Mesendoderm (in vitro differentiated cells): ENCODE data around the gene RNF11.

Experiments
- DNase-seq: peaks from one replicate; pipeline ENCODE4 v3.0.0; 2013
- H2AK5ac ChIP-seq: 2 replicates; pipeline ENCODE4 v1.6.1; 2013; ENCODE audit warnings: low read length, inconsistent platforms
- H2BK120ac ChIP-seq: 2 replicates; pipeline ENCODE4 v1.6.1; 2013; ENCODE audit warnings: low read depth, mild to moderate bottlenecking, low read length, moderate library complexity, mixed read lengths
- H2BK15ac ChIP-seq: replicated peaks from 2 replicates; pipeline ENCODE4 v1.6.1; 2013; ENCODE audit warnings: low read depth, mild to moderate bottlenecking, moderate library complexity
- H2BK5ac ChIP-seq: 2 replicates; pipeline ENCODE4 v1.6.1; 2013; ENCODE audit warnings: low read length, inconsistent platforms
- H3K18ac ChIP-seq: 2 replicates; pipeline ENCODE4 v1.6.1; 2013; ENCODE audit warnings: mild to moderate bottlenecking, low read length, mixed read lengths
- H3K23ac ChIP-seq: one replicate; pipeline ENCODE4 v1.6.1; 2013; ENCODE audit warnings: low read length
- H3K27ac ChIP-seq: 2 replicates; pipeline ENCODE4 v1.5.1; 2013; ENCODE audit warnings: low read depth, mild to moderate bottlenecking, inconsistent platforms, low read length, moderate library complexity
- H3K27me3 ChIP-seq: 2 replicates; pipeline ENCODE4 v1.6.1; 2013; ENCODE audit warnings: low read length, control low read depth, mild to moderate bottlenecking, inconsistent platforms; ENCODE audit not compliant: insufficient read depth, poor library complexity
- H3K36me3 ChIP-seq: 2 replicates; pipeline ENCODE4 v1.6.1; 2013; ENCODE audit warnings: low read length, inconsistent platforms; ENCODE audit not compliant: control insufficient read depth, insufficient read depth
- H3K4ac ChIP-seq: one replicate; pipeline ENCODE4 v1.6.1; 2013; ENCODE audit warnings: low read depth, mild to moderate bottlenecking, low read length, moderate library complexity
- H3K4me1 ChIP-seq: 2 replicates; pipeline ENCODE4 v1.6.1; 2013; ENCODE audit warnings: low read depth, low read length, inconsistent platforms; ENCODE audit not compliant: control insufficient read depth
- H3K4me2 ChIP-seq: 2 replicates; pipeline ENCODE4 v1.6.1; 2013; ENCODE audit warnings: low read length
- H3K4me3 ChIP-seq: 2 replicates; pipeline ENCODE4 v1.5.1; 2013; ENCODE audit warnings: mild to moderate bottlenecking, low read length
- H3K56ac ChIP-seq: one replicate; pipeline ENCODE4 v1.6.1; 2013; ENCODE audit warnings: low read length
- H3K79me1 ChIP-seq: 2 replicates; pipeline ENCODE4 v1.6.1; 2013; ENCODE audit warnings: low read length, inconsistent platforms
- H3K79me2 ChIP-seq: 2 replicates; pipeline ENCODE4 v1.6.1; 2013; ENCODE audit warnings: mild to moderate bottlenecking, low read length; ENCODE audit not compliant: control insufficient read depth, insufficient read depth
- H3K9ac ChIP-seq: 2 replicates; pipeline ENCODE4 v1.6.1; 2013; ENCODE audit warnings: low read length, inconsistent platforms
- H4K5ac ChIP-seq: one replicate; pipeline ENCODE4 v1.6.1; 2013; ENCODE audit warnings: low read length
- H4K8ac ChIP-seq: one replicate; pipeline ENCODE4 v1.6.1; 2013; ENCODE audit warnings: low read depth, mild to moderate bottlenecking, control low read depth, low read length, moderate library complexity
- WGBS: extraction: QIAGEN DNeasy Blood & Tissue Kit; methylation state at CpG from one replicate; pipeline ENCODE4 v1.1.7; 2013; ENCODE audit warnings: low lambda C conversion rate, missing lambda C conversion rate; ENCODE audit not compliant: insufficient coverage; ENCODE audit errors: extremely low coverage; 5-methylcytosine and 5-hydroxymethylcytosine counted together

Gene RNF11

GRCh38 chr1:51276286-51276685, 40.2 kb downstream of the RNF11 start:
- Histone ChIP-seq H3K4me2 (no peak overlapping the region), H3K56ac (no peak overlapping the region), H2BK5ac (no peak overlapping the region), H3K27ac (no peak overlapping the region), H4K5ac (no peak overlapping the region), H2AK5ac (no peak overlapping the region), H3K18ac (no peak overlapping the region), H3K9ac (no peak overlapping the region), H4K8ac (no peak overlapping the region), H3K79me2 (no peaks in the 10 kb centered on the region), H3K23ac (no peak overlapping the region), H2BK120ac (no peak overlapping the region), H3K27me3 (no peaks in the 10 kb centered on the region), H3K36me3 (no peaks in the 10 kb centered on the region), H3K4me1 (no peaks in the 10 kb centered on the region), H3K4ac (no peak overlapping the region), H3K4me3 (no peak overlapping the region), H3K79me1 (no peaks in the 10 kb centered on the region), H2BK15ac (no peak overlapping the region)
- DNase-seq, result no peak
- no CpG with 5 or more reads among the region's 7 CpGs for WGBS

DNA sequence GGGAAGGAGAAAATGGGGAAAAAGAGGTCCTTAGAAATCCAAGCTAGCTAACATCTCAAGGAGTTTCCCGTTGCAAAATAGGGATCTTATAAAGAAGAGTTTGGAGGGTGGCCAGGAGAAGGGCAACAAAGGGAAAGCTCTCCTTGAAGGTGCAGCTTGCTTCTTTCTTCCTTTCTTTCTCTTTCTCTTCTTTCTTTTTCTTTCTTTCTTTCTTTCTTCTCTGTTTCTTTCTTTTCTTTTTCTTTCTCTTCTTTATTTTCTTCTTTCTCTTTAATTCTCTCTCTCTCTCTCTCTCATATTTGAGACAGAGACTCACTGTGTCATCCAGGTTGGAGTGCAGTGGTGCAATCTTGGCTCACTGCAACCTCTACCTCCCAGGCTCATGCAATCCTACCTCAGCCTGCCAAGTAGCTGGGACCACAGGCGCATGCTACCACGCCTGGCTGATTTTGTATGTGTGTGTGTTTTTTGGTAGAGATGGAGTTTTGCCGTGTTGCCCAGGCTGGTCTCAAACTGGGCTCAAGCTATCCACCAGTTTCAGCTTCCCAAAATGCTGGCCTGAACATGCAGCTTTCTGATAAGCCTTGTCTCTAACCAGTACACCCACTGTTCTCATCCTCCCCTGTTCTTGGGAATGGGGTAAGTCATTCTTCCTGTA, 44.4 kb downstream of the RNF11 start:
- no peak overlapping the region for H4K5ac ChIP-seq
- H4K8ac ChIP-seq, result no peak overlapping the region
- H2BK5ac ChIP-seq, result no peak overlapping the region
- H3K27ac ChIP-seq, result no peak overlapping the region
- no peak overlapping the region for H3K4me3 ChIP-seq
- whole genome bisulfite sequencing, result no CpG with 5 or more reads among the region's 4 CpGs
- H3K4me1 ChIP-seq, result no peaks in the 10 kb centered on the region
- H3K79me1 ChIP-seq, result no peaks in the 10 kb centered on the region
- no peak for DNase-seq
- no peak overlapping the region for H2BK15ac ChIP-seq
- no peak overlapping the region for H3K18ac ChIP-seq
- no peak overlapping the region for H2AK5ac ChIP-seq
- no peak overlapping the region for H3K4me2 ChIP-seq
- H3K27me3 ChIP-seq, result no peaks in the 10 kb centered on the region
- no peaks in the 10 kb centered on the region for H3K79me2 ChIP-seq
- H3K36me3 ChIP-seq, result no peaks in the 10 kb centered on the region
- no peak overlapping the region for H3K9ac ChIP-seq
- H3K23ac ChIP-seq, result no peak overlapping the region
- H3K4ac ChIP-seq, result no peak overlapping the region
- no peak overlapping the region for H3K56ac ChIP-seq
- H2BK120ac ChIP-seq, result no peak overlapping the region

DNA sequence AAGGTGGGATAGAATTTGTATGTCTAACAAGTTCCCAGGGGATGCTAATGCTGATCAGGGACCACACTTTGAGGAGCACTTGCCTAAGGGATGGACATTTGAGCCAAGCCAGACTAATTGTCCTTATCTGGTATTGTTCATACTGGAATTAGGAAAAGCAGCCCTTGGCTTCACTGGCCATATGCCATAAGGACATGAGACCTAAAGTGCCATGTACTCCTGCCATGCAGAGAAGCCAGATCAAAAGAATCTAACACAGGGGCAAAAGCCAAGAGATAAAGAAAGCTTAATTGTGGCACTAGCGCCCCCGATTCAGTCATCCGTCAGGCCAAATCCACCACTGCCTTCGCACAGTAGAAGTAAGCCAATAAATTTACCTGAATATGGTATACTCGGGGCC, 45.7 kb downstream of the RNF11 start:
- Histone ChIP-seq H2BK120ac (no peak overlapping the region), H3K79me2 (no peaks in the 10 kb centered on the region), H3K9ac (no peak overlapping the region), H3K18ac (no peak overlapping the region), H3K4me3 (no peak overlapping the region), H4K5ac (no peak overlapping the region), H3K27ac (no peak overlapping the region), H3K4ac (no peak overlapping the region), H2AK5ac (no peak overlapping the region), H4K8ac (no peak overlapping the region), H3K56ac (no peak overlapping the region), H3K36me3 (no peaks in the 10 kb centered on the region), H3K4me2 (no peak overlapping the region), H3K27me3 (no peaks in the 10 kb centered on the region), H2BK5ac (no peak overlapping the region), H3K79me1 (no peaks in the 10 kb centered on the region), H2BK15ac (no peak overlapping the region), H3K4me1 (no peaks in the 10 kb centered on the region), H3K23ac (no peak overlapping the region)
- no peak for DNase-seq
- WGBS, result no CpG with 5 or more reads among the region's 5 CpGs

DNA sequence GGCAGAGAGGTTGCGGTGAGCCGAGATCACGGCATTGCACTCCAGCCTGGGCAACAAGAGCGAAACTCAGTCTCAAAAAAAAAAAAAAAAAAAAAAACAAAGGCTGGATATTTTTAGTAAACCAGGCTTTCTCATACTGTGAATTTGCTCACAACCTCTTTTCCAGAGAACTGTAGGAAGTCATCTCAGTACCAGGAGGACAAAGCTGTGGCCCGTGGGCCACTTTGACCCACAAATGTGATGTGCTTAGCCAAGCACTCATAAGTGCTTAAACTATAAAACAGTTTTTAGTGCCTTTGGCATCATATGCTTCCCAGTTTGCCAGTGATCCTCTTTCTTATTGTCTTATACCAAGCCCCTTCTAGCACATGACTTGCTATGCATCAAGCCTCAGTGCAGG, 46.5 kb downstream of the RNF11 start:
- H3K79me1 ChIP-seq, result no peaks in the 10 kb centered on the region
- H2BK5ac ChIP-seq, result no peak overlapping the region

DNA sequence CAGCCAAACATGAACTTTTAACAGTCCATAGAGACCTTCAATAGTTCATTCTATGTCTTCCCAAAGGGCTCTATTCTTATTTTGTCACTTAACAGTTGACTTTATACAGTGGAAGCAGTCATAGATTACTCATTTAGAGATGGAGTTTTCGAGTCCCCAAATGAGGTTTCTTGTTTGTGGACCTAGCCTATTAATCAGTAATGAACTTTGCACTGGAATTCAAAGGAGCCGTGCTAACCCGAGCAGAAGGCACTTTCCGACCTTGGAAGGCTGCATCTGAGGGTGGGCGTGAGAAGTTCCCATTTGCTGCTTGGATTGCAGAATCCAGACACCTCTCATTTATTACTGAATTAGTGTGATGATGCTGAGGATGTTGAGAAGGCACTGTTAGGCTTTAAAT, 47.9 kb downstream of the RNF11 start:
- H3K4me2 ChIP-seq, result no peak overlapping the region
- H3K9ac ChIP-seq, result no peak overlapping the region
- no peak overlapping the region for H3K56ac ChIP-seq
- no peaks in the 10 kb centered on the region for H3K79me1 ChIP-seq
- no peak overlapping the region for H2BK5ac ChIP-seq
- no peak overlapping the region for H2BK120ac ChIP-seq
- H2BK15ac ChIP-seq, result no peak overlapping the region
- H3K4me1 ChIP-seq, result no peaks in the 10 kb centered on the region
- no peak overlapping the region for H3K4ac ChIP-seq
- H3K4me3 ChIP-seq, result no peak overlapping the region
- no peak overlapping the region for H4K5ac ChIP-seq
- WGBS, result no CpG with 5 or more reads among the region's 5 CpGs
- no peak for DNase-seq
- no peaks in the 10 kb centered on the region for H3K27me3 ChIP-seq
- no peak overlapping the region for H3K23ac ChIP-seq
- no peak overlapping the region for H4K8ac ChIP-seq
- H3K18ac ChIP-seq, result no peak overlapping the region
- H3K79me2 ChIP-seq, result no peaks in the 10 kb centered on the region
- H3K27ac ChIP-seq, result no peak overlapping the region
- no peaks in the 10 kb centered on the region for H3K36me3 ChIP-seq
- no peak overlapping the region for H2AK5ac ChIP-seq

More for the DNA sequence above, 46.5 kb downstream of the RNF11 start:
- H3K27me3 ChIP-seq, result no peaks in the 10 kb centered on the region
- H4K8ac ChIP-seq, result no peak overlapping the region
- no CpG with 5 or more reads among the region's 5 CpGs for WGBS
- no peaks in the 10 kb centered on the region for H3K4me1 ChIP-seq
- no peaks in the 10 kb centered on the region for H3K36me3 ChIP-seq
- H3K4me3 ChIP-seq, result no peak overlapping the region
- H3K27ac ChIP-seq, result no peak overlapping the region
- H2AK5ac ChIP-seq, result no peak overlapping the region
- H3K79me2 ChIP-seq, result no peaks in the 10 kb centered on the region
- H3K4me2 ChIP-seq, result no peak overlapping the region
- DNase-seq, result no peak
- H4K5ac ChIP-seq, result no peak overlapping the region
- H2BK15ac ChIP-seq, result no peak overlapping the region
- H3K18ac ChIP-seq, result no peak overlapping the region
- H3K4ac ChIP-seq, result no peak overlapping the region
- H3K56ac ChIP-seq, result no peak overlapping the region
- H2BK120ac ChIP-seq, result no peak overlapping the region
- H3K23ac ChIP-seq, result no peak overlapping the region
- H3K9ac ChIP-seq, result no peak overlapping the region

GRCh38 chr1:51284487-51284954, 48.4 kb downstream of the RNF11 start:
- Histone ChIP-seq H3K4me1 (no peaks in the 10 kb centered on the region), H4K8ac (no peak overlapping the region), H3K4me2 (no peak overlapping the region), H3K27me3 (no peaks in the 10 kb centered on the region), H2BK5ac (no peak overlapping the region), H3K79me2 (no peaks in the 10 kb centered on the region), H3K4ac (no peak overlapping the region), H4K5ac (no peak overlapping the region), H3K27ac (no peak overlapping the region), H3K18ac (no peak overlapping the region), H3K56ac (no peak overlapping the region), H3K9ac (no peak overlapping the region), H3K36me3 (no peaks in the 10 kb centered on the region), H2AK5ac (no peak overlapping the region), H3K4me3 (no peak overlapping the region), H2BK120ac (no peak overlapping the region), H3K23ac (no peak overlapping the region), H2BK15ac (no peak overlapping the region), H3K79me1 (no peaks in the 10 kb centered on the region)
- DNase-seq, result no peak
